GM19351 (cell line): Measurements from ENCODE around the gene IGSF3.
"Not testable (repeated sequence)": the region's sequence is repeated elsewhere in the genome, so short reads cannot be mapped to it uniquely, and the experiment has no call there.

Experiments used
- ATAC-seq: cut with Tn5 transposase; IDR thresholded peaks from one replicate; pipeline ENCODE4 v1.9.1; 2021; ENCODE audit warnings: mild to moderate bottlenecking, moderate library complexity; ENCODE audit not compliant: unreplicated experiment

The IGSF3 gene

GRCh38 chr1:116603646-116604045 lies 63.9 kb downstream of the IGSF3 start:
- ATAC-seq: not testable (repeated sequence)

GRCh38 chr1:116599369-116599768 lies 68.2 kb downstream of the IGSF3 start:
- not testable (repeated sequence) for ATAC-seq

DNA sequence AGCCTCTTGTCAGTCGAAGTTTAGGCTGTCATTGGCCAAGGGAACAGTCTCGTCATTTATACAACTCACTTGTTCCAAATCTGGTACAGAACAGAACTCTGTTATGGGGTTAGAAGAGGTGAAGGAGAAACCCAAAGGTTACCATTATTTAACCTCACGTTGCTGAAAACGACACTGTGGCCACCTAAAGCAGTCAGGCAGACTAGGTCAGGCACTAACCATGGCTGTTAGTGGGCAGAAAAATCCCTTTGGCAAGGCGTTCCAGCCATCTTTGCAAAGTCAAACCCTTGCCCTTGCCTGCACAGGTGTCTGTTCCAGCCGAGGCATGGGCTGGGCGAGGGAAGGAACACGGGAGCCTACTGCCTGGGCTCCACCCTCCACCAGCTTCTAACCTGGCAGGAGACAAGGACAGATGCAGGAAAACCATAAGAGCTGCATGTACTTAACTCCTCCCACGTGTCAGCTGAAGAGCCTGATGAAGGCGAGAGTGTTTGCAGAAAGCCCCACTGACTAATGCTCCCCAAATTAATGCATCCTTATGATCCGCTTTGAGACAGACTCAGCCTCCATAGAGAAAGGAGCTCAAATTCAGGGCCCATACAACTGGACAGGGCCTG lies 69.0 kb downstream of the IGSF3 start:
- not testable (repeated sequence) for ATAC-seq

GRCh38 chr1:116597388-116597787 lies 70.1 kb downstream of the IGSF3 start:
- ATAC-seq: peak; percentile 78

DNA sequence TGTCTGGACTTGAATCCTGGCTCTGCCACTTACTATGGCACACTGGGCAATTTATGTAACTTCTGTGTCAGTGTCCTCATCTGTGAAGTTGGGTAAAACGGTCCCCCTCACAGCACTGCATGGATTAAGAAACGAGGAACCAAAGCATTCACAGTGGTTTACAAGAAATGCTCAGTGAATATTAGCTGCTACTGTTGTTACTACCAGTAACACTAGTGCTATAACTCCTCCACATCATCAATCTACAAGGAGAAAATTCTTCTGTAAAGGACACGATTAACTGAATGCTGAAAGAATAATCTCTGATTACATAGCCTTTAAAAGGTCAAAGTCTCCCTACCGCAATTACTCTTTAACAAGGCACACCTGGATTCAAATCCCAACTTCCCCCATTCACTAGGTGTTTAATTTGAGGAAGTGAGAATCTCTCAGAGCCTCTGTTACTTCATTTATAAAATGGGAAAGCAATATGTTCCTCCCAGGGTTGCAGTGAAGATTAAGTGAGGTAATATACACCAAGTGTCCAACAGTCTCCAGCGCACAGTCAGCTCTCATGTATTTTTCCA lies 70.7 kb downstream of the IGSF3 start:
- ATAC-seq: not testable (repeated sequence)

DNA sequence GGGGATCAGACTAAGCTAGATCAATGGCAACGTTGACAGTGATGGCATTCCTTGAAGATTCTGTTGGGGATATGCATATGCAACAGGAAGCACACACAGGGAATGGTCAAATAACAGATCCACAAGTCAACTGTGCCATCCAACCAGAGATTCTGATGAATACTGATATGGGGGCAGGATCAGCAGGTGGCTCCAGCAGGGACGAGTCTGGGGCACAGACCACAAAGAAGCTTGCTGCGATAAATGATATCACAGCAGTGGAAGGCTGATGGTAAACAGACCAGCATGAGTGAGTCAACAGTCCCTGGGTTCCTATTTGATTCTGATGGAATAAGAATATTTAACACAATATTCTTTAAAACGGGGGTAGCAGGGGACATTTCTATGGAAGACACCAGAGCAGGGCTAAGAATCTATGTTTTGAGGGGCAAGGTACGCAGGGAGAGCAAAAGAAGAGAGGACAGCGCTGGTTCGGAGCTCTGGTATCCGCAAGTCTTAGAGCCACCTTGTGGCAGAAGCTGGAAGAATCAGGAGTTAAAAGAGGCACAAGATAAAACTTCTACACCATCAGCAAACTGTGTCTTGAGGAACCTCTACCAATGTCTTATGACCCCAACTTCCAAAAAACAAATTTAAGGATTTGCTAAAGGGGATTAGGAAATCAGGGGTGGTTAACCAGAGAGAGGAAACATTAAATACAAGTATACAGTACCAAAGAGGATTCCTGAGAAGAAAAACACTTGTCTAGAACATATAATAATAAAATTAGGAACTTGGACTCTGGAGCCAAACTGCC lies 71.4 kb downstream of the IGSF3 start:
- peak; percentile 44 for ATAC-seq

GRCh38 chr1:116595065-116595840 lies 72.3 kb downstream of the IGSF3 start:
- not testable (repeated sequence) for ATAC-seq

DNA sequence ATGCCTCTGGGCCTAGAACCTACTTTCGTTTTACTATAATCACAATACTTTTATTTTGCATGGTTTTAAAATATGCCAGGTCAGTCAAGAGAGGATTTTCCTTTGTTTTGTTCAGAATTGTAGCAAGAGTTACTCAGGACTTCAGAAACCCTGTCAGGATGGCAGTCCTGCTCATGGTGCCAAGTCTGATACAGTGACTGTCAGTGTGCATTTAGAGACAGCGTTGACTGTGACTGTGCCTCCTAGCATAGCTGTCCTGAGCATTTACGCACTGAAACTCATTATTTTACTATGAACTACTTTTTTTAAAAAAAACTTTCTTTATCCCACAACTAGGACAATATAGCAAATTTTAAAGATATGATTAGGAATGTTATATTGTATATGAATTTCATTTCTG lies 73.6 kb downstream of the IGSF3 start:
- ATAC-seq: not testable (repeated sequence)

DNA sequence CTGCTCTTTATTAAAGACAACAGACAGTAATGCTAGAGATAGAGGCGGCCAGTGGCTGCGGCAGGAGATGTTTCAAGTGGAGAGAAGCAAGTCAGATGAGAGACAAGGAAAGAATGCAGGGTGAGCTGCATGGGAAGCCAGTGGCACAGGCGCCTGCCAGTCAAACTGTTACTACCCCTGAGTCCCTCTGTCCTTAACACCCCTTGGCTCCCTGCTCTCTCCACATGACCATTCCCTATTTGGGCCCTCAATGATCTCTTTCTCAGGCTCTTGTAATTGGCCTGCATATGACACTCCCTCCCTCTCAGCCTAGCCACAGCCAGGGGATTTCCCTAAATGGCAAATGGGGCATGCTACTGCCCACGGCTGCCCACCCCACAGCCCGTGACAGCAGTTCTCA lies 74.1 kb downstream of the IGSF3 start:
- ATAC-seq: not testable (repeated sequence)

GRCh38 chr1:116591951-116592605 lies 75.5 kb downstream of the IGSF3 start:
- not testable (repeated sequence) for ATAC-seq

- not testable (repeated sequence) for ATAC-seq
These were observed 76.3 kb downstream of the IGSF3 start for GRCh38 chr1:116591006-116591950.

GRCh38 chr1:116590359-116591005 lies 77.1 kb downstream of the IGSF3 start:
- ATAC-seq: not testable (repeated sequence)

GRCh38 chr1:116589101-116589735 lies 78.3 kb downstream of the IGSF3 start:
- not testable (repeated sequence) for ATAC-seq

DNA sequence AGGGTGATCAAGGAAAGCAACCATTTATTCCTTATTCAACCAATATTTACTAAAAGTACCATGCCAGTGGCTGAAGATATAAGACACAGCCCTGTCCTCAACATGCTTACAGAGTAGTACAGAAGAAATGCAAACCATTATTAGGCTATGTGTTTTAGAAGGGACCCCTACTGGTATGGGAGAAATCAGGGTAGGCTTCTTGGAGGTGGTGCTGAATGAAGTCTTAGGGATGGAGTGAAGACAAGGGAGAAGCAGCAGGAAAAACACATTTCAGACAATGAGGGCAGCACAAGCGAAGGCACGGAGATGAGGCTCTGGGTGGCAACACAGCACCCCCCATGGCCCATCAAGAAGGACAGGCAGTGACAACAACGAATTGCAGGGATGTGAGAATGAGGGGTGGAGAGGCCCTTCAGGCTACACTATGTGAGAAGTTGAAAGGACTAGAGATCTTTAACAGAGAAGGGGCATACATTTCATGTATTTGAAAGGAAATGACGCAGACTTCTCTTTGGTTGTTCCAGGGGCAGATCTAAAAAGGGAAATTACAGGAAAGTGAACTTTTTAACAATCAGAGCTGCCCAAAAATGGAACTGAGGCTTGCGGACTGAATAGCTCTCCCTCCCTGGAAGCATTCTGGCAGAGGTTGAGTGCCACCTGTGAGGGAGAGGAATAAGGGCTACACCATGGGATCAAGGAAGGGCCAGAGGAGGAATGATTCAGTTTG lies 79.9 kb downstream of the IGSF3 start:
- ATAC-seq: no peak

DNA sequence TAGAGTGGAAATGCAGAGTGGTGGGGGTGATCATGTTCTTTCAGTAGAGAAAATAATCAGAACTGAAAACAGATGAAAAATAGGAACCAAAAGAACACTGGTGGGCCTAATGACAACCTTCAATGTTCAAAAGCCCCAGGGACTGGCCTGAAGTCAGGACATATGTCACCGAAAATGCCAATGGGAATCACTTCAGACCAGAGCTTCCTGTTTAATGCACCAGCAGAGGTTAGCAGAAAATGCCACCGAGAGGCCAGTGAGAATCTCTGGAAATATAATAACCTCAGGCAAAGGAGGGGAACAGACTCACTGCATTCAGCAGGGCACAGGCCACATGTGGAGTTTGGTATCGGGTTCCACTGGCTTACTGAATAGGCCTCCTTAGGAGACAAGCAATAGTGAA lies 80.8 kb downstream of the IGSF3 start:
- ATAC-seq: peak; percentile 53

DNA sequence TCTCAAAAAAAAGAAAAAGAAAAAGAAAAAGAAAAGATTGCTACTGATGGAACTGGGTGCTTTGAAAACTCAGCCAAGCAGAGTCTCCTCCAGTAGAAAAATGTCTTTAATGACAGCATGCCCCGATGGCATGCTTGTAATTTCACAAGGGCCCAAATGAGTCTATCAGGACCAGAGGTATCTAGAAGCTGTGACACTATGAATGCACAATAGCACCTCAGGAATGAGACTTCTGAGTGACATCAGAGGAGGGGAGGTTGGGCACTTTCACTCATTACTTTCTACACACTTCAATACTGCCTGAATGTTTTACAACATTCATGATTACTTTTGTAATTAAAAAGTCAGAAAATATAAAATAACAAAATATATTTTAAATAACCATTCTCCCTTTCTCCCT lies 81.6 kb downstream of the IGSF3 start:
- peak; percentile 48 for ATAC-seq

DNA sequence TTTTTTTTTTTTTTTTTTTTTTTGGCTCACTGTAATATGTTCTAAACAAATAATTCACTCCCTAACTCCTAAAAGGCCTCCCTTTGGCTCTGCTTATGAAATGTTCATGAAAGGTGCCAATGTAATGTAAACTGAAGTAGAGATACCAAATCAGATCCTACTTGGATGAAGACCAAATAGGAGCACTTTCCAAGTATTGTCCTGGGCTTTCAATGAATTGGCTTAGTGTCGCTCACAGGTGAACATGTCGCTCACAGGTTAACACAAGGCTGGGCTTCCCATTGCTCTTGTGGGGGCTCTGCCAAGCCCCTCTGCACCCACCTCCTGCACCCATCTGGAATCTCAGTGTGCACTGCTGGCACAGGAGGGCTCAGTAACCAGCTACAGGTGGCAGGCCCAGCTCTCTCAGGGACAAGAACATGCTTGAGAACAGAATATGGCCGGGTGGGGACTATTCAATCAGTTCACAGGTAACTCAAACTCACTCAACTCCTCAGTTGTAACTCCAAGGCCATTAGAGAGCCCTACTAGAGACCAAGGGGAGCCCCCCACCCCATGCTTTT lies 86.1 kb downstream of the IGSF3 start:
- no peak for ATAC-seq
